Measurements from ENCODE around the gene PTPRK. TPM values are rescaled to one million over a fixed set of nuclear protein-coding genes. Genes with fewer than 3 reads are reported as not detected.

Gene PTPRK
- total and polyA plus RNA-seq, 10 of the 15 experiments (the other 5 are each of a cell fraction or from before 2014, with no cell fraction given) = 0.23 to 1.9 (median 0.55) TPM

- no peaks in the 10 kb centered on the region for H4K20me1 ChIP-seq (ENCODE audit: control insufficient read depth, insufficient read depth)
- no peaks in the 10 kb centered on the region for H3K9me3 ChIP-seq (replicated peaks; ENCODE audit: control insufficient read depth, insufficient read depth, low read length)
- no peak overlapping the region for H3K4me3 ChIP-seq
- no peak overlapping the region for H3K4me2 ChIP-seq (ENCODE audit: control insufficient read depth, insufficient read depth)
- WGBS (ENCODE audit: insufficient coverage, insufficient replicate concordance, low lambda C conversion rate, missing lambda C conversion rate) = 27% methylated on average over 5 of the region's 5 CpGs
- in situ Hi-C loops (cut with MboI) (loop anchor here (10.0 kb wide), 1 partner anchor 469 kb away; no protein-coding TSS in a partner anchor), intact Hi-C loops (cut with micrococcal nuclease; ENCODE audit: unreplicated experiment) (loop anchor here (5.0 kb wide), 1 partner anchor 399 kb away; no protein-coding TSS in a partner anchor)
- no peak for TF ChIP-seq HDAC6 (IDR thresholded peaks at IDR 0.05; ENCODE audit: unreplicated experiment)
- no peak for TF ChIP-seq POLR2AphosphoS5 (IDR thresholded peaks at IDR 0.05; ENCODE audit: low read length)
- no peak for TF ChIP-seq POLR2AphosphoS2 (IDR thresholded peaks at IDR 0.05; ENCODE audit: low read depth, low read length)
- TF ChIP-seq GATAD2B (conservative IDR thresholded peaks at IDR 0.05; ENCODE audit: low read depth) = no peak
- TF ChIP-seq SPI1 (IDR thresholded peaks at IDR 0.05; ENCODE audit: borderline replicate concordance, insufficient read depth, low read depth, low read length) = no peak
- no peak for TF ChIP-seq MTA3 (IDR thresholded peaks at IDR 0.05; ENCODE audit: borderline replicate concordance, low read length)
- TF ChIP-seq FOXK2 (IDR thresholded peaks at IDR 0.05) = no peak
- TF ChIP-seq GABPA (IDR thresholded peaks at IDR 0.05; ENCODE audit: low read depth) = no peak
- H2AFZ ChIP-seq (ENCODE audit: control insufficient read depth, low read depth, low read length) = no peak overlapping the region
- H3K27ac ChIP-seq (ENCODE audit: control insufficient read depth, insufficient read depth) = no peak overlapping the region
- no peak for ATAC-seq
- ChIA-PET POLR2A (no interaction called here), RAD21 (ENCODE audit: unreplicated experiment) (no interaction called here), SMC1A (ENCODE audit: uncharacterized antibody, unreplicated experiment) (no interaction called here), CTCF (no interaction called here)
- BruUV-seq (replicated peaks) = no TSS peak
- no peaks in the 10 kb centered on the region for H3K4me1 ChIP-seq (ENCODE audit: control insufficient read depth, insufficient read depth, low read length)
- FAIRE-seq = no peak
- no peaks in the 10 kb centered on the region for H3K79me2 ChIP-seq (ENCODE audit: control insufficient read depth, insufficient read depth, low read length)
- H3K36me3 ChIP-seq (ENCODE audit: control insufficient read depth in 2 of 2, insufficient read depth in 2 of 2, low read length in 1 of 2) = no peaks in the 10 kb centered on the region
- no peaks in the 10 kb centered on the region for H3K27me3 ChIP-seq (replicated peaks in 1 of 2; ENCODE audit: control insufficient read depth in 2 of 2, insufficient read depth in 2 of 2, low read length in 1 of 2)
- no peak overlapping the region for H3K9ac ChIP-seq (ENCODE audit: control insufficient read depth, insufficient read depth, low read length)
- no peak for DNase-seq (ENCODE audit: low read depth, low spot score)
Measured at GRCh38 chr6:128333581-128334223, 186.7 kb downstream of the PTPRK start.

All from GM12878 (cell line).